ENCODE data around the gene OTUB1. TPM values are rescaled to one million over a fixed set of nuclear protein-coding genes. Genes with fewer than 3 reads are reported as not detected.
A peak's percentile ranks its signal among the peaks of the same experiment; 100 is the strongest.

The OTUB1 gene
- total and polyA plus RNA-seq, 2 of the 13 experiments (the other 11 are each of a cell fraction or from before 2014, with no cell fraction given), result 58.8 to 130 TPM

DNA sequence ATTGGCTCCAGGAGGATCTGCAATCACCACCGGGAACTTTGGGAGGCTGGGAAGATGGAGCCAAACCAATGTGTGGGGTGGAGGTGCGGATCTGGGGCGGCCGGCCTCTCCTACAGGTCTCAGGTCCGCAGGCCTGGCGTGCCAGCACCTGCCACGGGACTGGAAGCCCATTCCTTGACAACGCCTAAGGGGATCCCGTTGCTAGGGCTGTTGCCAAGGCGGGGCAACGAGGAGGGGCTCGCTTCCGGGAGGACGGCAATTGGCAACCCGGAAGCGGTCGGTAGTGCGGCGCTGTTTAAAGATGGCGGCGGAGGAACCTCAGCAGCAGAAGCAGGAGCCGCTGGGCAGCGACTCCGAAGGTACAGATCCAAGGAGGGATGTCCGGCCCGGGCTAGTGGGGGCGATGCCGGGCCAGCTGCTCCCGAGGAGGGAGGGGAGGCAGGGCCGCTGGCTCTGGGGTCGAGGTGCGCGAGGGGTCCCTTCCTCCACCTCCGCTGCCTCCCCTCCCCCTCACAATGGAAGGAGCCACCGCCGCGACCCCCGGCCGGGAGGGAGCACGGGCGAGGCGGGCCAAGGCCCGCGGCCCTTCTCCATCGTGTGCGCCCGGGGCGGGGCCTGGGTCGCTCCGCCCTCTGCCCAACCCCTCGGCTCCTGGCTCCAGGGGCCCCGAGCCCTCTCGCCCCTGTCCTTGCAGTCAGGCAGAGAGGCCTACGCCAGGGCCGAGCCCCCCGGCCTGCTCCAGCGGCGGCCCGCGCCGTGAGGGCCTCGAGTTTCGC is at the start of gene OTUB1 (continued):
- TF ChIP-seq, protein P1, sequence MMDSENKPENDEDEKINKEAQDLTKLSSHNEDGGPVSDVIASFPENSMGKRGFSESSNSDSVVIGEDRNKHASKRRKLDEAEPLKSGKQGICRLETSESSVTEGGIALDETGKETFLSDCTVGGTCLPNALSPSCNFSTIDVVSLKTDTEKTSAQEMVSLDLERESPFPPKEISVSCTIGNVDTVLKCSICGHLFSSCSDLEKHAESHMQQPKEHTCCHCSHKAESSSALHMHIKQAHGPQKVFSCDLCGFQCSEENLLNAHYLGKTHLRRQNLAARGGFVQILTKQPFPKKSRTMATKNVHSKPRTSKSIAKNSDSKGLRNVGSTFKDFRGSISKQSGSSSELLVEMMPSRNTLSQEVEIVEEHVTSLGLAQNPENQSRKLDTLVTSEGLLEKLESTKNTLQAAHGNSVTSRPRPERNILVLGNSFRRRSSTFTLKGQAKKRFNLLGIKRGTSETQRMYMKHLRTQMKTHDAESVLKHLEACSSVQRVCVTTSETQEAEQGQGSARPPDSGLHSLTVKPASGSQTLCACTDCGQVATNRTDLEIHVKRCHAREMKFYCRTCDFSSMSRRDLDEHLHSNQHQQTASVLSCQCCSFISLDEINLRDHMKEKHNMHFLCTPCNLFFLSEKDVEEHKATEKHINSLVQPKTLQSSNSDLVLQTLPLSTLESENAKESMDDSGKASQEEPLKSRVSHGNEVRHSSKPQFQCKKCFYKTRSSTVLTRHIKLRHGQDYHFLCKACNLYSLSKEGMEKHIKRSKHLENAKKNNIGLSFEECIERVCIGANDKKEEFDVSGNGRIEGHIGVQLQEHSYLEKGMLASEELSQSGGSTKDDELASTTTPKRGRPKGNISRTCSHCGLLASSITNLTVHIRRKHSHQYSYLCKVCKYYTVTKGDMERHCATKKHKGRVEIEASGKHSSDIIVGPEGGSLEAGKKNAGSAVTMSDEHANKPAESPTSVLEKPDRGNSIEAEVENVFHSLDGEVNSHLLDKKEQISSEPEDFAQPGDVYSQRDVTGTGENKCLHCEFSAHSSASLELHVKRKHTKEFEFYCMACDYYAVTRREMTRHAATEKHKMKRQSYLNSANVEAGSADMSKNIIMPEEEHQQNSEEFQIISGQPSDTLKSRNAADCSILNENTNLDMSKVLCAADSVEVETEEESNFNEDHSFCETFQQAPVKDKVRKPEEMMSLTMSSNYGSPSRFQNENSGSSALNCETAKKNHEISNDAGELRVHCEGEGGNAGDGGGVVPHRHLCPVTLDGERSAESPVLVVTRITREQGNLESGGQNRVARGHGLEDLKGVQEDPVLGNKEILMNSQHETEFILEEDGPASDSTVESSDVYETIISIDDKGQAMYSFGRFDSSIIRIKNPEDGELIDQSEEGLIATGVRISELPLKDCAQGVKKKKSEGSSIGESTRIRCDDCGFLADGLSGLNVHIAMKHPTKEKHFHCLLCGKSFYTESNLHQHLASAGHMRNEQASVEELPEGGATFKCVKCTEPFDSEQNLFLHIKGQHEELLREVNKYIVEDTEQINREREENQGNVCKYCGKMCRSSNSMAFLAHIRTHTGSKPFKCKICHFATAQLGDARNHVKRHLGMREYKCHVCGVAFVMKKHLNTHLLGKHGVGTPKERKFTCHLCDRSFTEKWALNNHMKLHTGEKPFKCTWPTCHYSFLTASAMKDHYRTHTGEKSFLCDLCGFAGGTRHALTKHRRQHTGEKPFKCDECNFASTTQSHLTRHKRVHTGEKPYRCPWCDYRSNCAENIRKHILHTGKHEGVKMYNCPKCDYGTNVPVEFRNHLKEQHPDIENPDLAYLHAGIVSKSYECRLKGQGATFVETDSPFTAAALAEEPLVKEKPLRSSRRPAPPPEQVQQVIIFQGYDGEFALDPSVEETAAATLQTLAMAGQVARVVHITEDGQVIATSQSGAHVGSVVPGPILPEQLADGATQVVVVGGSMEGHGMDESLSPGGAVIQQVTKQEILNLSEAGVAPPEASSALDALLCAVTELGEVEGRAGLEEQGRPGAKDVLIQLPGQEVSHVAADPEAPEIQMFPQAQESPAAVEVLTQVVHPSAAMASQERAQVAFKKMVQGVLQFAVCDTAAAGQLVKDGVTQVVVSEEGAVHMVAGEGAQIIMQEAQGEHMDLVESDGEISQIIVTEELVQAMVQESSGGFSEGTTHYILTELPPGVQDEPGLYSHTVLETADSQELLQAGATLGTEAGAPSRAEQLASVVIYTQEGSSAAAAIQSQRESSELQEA (CRISPR knock-in tag; IDR thresholded peaks at IDR 0.05; ENCODE audit: not compliant biosample characterization), result peak; percentile 94
- 0 out of 2 replicates have a peak, but pooled peaks have one; percentile 24 for TF ChIP-seq ZNF124 (CRISPR knock-in tag; IDR thresholded peaks at IDR 0.05)
- no peak for TF ChIP-seq TBX3 (IDR thresholded peaks at IDR 0.05; ENCODE audit: borderline replicate concordance)
- no peak for TF ChIP-seq RCOR2 (CRISPR knock-in tag; IDR thresholded peaks at IDR 0.05)
- TF ChIP-seq, protein P2, sequence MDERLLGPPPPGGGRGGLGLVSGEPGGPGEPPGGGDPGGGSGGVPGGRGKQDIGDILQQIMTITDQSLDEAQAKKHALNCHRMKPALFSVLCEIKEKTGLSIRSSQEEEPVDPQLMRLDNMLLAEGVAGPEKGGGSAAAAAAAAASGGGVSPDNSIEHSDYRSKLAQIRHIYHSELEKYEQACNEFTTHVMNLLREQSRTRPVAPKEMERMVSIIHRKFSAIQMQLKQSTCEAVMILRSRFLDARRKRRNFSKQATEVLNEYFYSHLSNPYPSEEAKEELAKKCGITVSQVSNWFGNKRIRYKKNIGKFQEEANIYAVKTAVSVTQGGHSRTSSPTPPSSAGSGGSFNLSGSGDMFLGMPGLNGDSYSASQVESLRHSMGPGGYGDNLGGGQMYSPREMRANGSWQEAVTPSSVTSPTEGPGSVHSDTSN (CRISPR knock-in tag; IDR thresholded peaks at IDR 0.05), result no peak
- peak; percentile 94 for TF ChIP-seq KDM2A (CRISPR knock-in tag; IDR thresholded peaks at IDR 0.05; ENCODE audit: borderline replicate concordance, low read depth)
- TF ChIP-seq, protein P3, sequence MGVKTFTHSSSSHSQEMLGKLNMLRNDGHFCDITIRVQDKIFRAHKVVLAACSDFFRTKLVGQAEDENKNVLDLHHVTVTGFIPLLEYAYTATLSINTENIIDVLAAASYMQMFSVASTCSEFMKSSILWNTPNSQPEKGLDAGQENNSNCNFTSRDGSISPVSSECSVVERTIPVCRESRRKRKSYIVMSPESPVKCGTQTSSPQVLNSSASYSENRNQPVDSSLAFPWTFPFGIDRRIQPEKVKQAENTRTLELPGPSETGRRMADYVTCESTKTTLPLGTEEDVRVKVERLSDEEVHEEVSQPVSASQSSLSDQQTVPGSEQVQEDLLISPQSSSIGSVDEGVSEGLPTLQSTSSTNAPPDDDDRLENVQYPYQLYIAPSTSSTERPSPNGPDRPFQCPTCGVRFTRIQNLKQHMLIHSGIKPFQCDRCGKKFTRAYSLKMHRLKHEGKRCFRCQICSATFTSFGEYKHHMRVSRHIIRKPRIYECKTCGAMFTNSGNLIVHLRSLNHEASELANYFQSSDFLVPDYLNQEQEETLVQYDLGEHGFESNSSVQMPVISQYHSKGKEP (CRISPR knock-in tag; IDR thresholded peaks at IDR 0.05), result no peak
- TF ChIP-seq ARNT (IDR thresholded peaks at IDR 0.05), result no peak
- TF ChIP-seq ZNF724P (CRISPR knock-in tag; IDR thresholded peaks at IDR 0.05; ENCODE audit: borderline replicate concordance), result peak; percentile 23; the same call in 1 of the 2 replicates
- no peak for TF ChIP-seq ZFP1 (CRISPR knock-in tag; IDR thresholded peaks at IDR 0.05)
- TF ChIP-seq, protein P4, sequence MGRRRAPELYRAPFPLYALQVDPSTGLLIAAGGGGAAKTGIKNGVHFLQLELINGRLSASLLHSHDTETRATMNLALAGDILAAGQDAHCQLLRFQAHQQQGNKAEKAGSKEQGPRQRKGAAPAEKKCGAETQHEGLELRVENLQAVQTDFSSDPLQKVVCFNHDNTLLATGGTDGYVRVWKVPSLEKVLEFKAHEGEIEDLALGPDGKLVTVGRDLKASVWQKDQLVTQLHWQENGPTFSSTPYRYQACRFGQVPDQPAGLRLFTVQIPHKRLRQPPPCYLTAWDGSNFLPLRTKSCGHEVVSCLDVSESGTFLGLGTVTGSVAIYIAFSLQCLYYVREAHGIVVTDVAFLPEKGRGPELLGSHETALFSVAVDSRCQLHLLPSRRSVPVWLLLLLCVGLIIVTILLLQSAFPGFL (CRISPR knock-in tag; IDR thresholded peaks at IDR 0.05), result no peak
- TF ChIP-seq, protein P5, sequence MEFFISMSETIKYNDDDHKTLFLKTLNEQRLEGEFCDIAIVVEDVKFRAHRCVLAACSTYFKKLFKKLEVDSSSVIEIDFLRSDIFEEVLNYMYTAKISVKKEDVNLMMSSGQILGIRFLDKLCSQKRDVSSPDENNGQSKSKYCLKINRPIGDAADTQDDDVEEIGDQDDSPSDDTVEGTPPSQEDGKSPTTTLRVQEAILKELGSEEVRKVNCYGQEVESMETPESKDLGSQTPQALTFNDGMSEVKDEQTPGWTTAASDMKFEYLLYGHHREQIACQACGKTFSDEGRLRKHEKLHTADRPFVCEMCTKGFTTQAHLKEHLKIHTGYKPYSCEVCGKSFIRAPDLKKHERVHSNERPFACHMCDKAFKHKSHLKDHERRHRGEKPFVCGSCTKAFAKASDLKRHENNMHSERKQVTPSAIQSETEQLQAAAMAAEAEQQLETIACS (CRISPR knock-in tag; IDR thresholded peaks at IDR 0.05), result 0 out of 2 replicates have a peak, but pooled peaks have one; percentile 44
- TF ChIP-seq, protein P6, sequence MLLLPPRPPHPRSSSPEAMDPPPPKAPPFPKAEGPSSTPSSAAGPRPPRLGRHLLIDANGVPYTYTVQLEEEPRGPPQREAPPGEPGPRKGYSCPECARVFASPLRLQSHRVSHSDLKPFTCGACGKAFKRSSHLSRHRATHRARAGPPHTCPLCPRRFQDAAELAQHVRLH (CRISPR knock-in tag; IDR thresholded peaks at IDR 0.05; ENCODE audit: borderline replicate concordance, low read depth), result peak; percentile 84; the same call in 1 of the 2 replicates
- 0 out of 2 replicates have a peak, but pooled peaks have one; percentile 31 for TF ChIP-seq CHD2 (IDR thresholded peaks at IDR 0.05; ENCODE audit: low read depth, low read length)
